ENCODE results near the gene ADGRE3. TPM values are rescaled to one million over a fixed set of nuclear protein-coding genes. Genes with fewer than 3 reads are reported as not detected.

The ADGRE3 gene
- total and polyA plus RNA-seq, 2 of the 8 experiments (the other 6 are each of a cell fraction or from before 2014, with no cell fraction given): not detected

DNA sequence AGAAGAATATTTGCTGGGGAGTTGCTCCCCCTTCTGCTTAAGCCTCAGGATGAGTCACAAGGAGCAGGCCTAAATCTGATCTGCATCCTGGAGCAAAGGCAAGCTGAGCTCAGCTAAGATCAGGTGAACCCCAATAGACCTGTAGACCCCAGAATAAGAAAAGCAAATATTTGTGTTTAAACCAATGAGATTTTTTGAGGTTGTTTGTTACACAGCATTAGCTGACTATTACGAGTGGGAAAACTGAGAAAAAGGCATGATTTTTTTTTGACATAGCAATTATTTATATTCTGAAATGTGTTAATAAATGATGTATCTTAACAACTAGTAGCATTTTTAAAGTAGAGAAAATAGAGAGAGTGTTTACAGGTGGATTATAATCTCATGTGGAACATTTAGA, 45.1 kb downstream of the ADGRE3 start:
- H4K20me1 ChIP-seq (replicated peaks in 1 of 2; ENCODE audit: control insufficient read depth in 1 of 2, insufficient read depth in 2 of 2, low read length in 2 of 2): no peaks in the 10 kb centered on the region
- no peak overlapping the region for H4K91ac ChIP-seq (replicated peaks; ENCODE audit: insufficient read length, low read length)
- no peaks in the 10 kb centered on the region for H3K27me3 ChIP-seq (replicated peaks in 1 of 4; ENCODE audit: control insufficient read depth in 3 of 4, extremely low read depth in 1 of 4, insufficient read depth in 3 of 4, low read length in 3 of 4)
- CTCF ChIA-PET (ENCODE audit: partially characterized antibody): no interaction called here
- H2BK15ac ChIP-seq (ENCODE audit: low read length): no peak overlapping the region
- no peaks in the 10 kb centered on the region for H3K79me1 ChIP-seq (ENCODE audit: low read depth, low read length)
- H2AK5ac ChIP-seq (ENCODE audit: low read depth, low read length): no peak overlapping the region
- H3K56ac ChIP-seq (replicated peaks; ENCODE audit: insufficient read length, low read depth, low read length): no peak overlapping the region
- TF ChIP-seq RXRA (IDR thresholded peaks at IDR 0.05; ENCODE audit: insufficient read depth, low read depth, low read length) (no peak), SRF (IDR thresholded peaks at IDR 0.05; ENCODE audit: low read depth, low read length) (no peak), NANOG (IDR thresholded peaks at IDR 0.05; ENCODE audit: insufficient read depth, low read depth, low read length, poor library complexity, severe bottlenecking) (no peak), BRCA1 (IDR thresholded peaks at IDR 0.05; ENCODE audit: low read depth, low read length) (no peak), CTBP2 (IDR thresholded peaks at IDR 0.05; ENCODE audit: borderline replicate concordance, insufficient read depth, insufficient read length, low read length) (no peak), CHD2 (IDR thresholded peaks at IDR 0.05; ENCODE audit: low read length) (no peak), ZNF274 (IDR thresholded peaks at IDR 0.05; ENCODE audit: borderline replicate concordance, extremely low read depth, low read length) (no peak), SP2 (IDR thresholded peaks at IDR 0.05; ENCODE audit: low read length) (no peak), HDAC6 (IDR thresholded peaks at IDR 0.05; ENCODE audit: low read depth, low read length) (no peak), CHD1 (IDR thresholded peaks at IDR 0.05; ENCODE audit: low read depth, low read length) (no peak), GABPA (IDR thresholded peaks at IDR 0.05; ENCODE audit: borderline replicate concordance, insufficient read depth, low read length) (no peak), KDM4A (IDR thresholded peaks at IDR 0.05; ENCODE audit: low read depth, low read length, severe bottlenecking) (no peak)
- POLR2A ChIA-PET (ENCODE audit: partially characterized antibody): no interaction called here
- no peak overlapping the region for H3K4ac ChIP-seq (replicated peaks; ENCODE audit: insufficient read length, low read depth, low read length)
- no peak overlapping the region for H3K18ac ChIP-seq (ENCODE audit: extremely low read depth, low read length)
- no peak overlapping the region for H3K4me2 ChIP-seq (ENCODE audit: insufficient read depth in 1 of 2, low read depth in 2 of 2, low read length in 2 of 2)
- DNase-seq (ENCODE audit: low read depth in 1 of 2, low spot score in 2 of 2) (no peak), FAIRE-seq (no peak)
- H2BK20ac ChIP-seq (ENCODE audit: low read length): no peak overlapping the region
- H3K36me3 ChIP-seq (ENCODE audit: control insufficient read depth in 2 of 4, insufficient read depth in 4 of 4, low read length in 3 of 4): no peaks in the 10 kb centered on the region
- no peaks in the 10 kb centered on the region for H3K4me1 ChIP-seq (replicated peaks in 1 of 4; ENCODE audit: control insufficient read depth in 3 of 4, insufficient read depth in 4 of 4, low read length in 3 of 4)
- no peak overlapping the region for H4K8ac ChIP-seq (ENCODE audit: extremely low read depth, insufficient read depth, low read length)
- no peak overlapping the region for H2AFZ ChIP-seq (ENCODE audit: low read length)
- 84% methylated on average over 1 of the region's 1 CpG; no CpG with 5 or more reads in 1 of the 2 experiments for WGBS, 2 experiments (ENCODE audit: extremely low coverage in 1 of 2, insufficient coverage in 1 of 2, insufficient read length in 1 of 2, insufficient replicate concordance in 2 of 2, low coverage in 1 of 2, low lambda C conversion rate in 2 of 2, missing lambda C conversion rate in 1 of 2)
- H3K79me2 ChIP-seq (ENCODE audit: control insufficient read depth in 1 of 2, insufficient read depth in 2 of 2, low read length in 2 of 2): no peaks in the 10 kb centered on the region
- no peak overlapping the region for H3K9ac ChIP-seq (replicated peaks in 1 of 4; ENCODE audit: extremely low read depth in 1 of 4, low read depth in 3 of 4, low read length in 3 of 4)
- no peak overlapping the region for H4K5ac ChIP-seq (ENCODE audit: insufficient read length, low read depth, low read length)
- no peak overlapping the region for H2BK120ac ChIP-seq (replicated peaks; ENCODE audit: low read depth, low read length)
- no peak overlapping the region for H2BK12ac ChIP-seq (ENCODE audit: low read depth, low read length)
- no peak overlapping the region for H2BK5ac ChIP-seq (ENCODE audit: low read depth, low read length)
- H3K4me3 ChIP-seq (ENCODE audit: extremely low read depth in 1 of 4, insufficient read depth in 2 of 4, low read depth in 3 of 4, low read length in 4 of 4): no peak overlapping the region
- no peak overlapping the region for H3K27ac ChIP-seq (ENCODE audit: low read depth, low read length)
- H3K23me2 ChIP-seq (ENCODE audit: low read depth, low read length): no peaks in the 10 kb centered on the region
- no peak overlapping the region for H3K14ac ChIP-seq (ENCODE audit: insufficient read length)
- H3K23ac ChIP-seq (ENCODE audit: insufficient read length): no peak overlapping the region
- H3K9me3 ChIP-seq (ENCODE audit: insufficient read depth in 2 of 2, low read depth in 1 of 2, low read length in 1 of 2): peaks cover 24 to 42% of the 10 kb centered on the region in 2 experiments
